ENCODE data around the gene PMEPA1.

- no peak for TF ChIP-seq CTCF (IDR thresholded peaks at IDR 0.05)
- no peak for TF ChIP-seq POLR2A (IDR thresholded peaks at IDR 0.05)
- TF ChIP-seq EP300 (IDR thresholded peaks at IDR 0.05): no peak
Observed at GRCh38 chr20:57703013-57703412, 6.8 kb downstream of the PMEPA1 start.
